ENCODE data around the gene ZBED4.

GRCh38 chr22:49936973-49937757 is 83.5 kb downstream of the ZBED4 start:
- peak; percentile 20 to 56 (median 52) for TF ChIP-seq POLR2AphosphoS5 (IDR thresholded peaks at IDR 0.05)
- no peak for TF ChIP-seq CTCF (IDR thresholded peaks at IDR 0.05 in 8 of 11, conservative IDR thresholded peaks at IDR 0.05 in 3 of 11)
- TF ChIP-seq POLR2A (IDR thresholded peaks at IDR 0.05): no peak

All from spleen (tissue), 7 donors.